CD4-positive, alpha-beta T cell (primary cell): ENCODE data around the gene OCRL. TPM values are rescaled to one million over a fixed set of nuclear protein-coding genes. Genes with fewer than 3 reads are reported as not detected.

ENCODE experiments used
- ATAC-seq: fragments of 200-7000 bp; cut with Tn5 transposase; one replicate; pipeline ENCODE4 v1.10.0; 2022; ENCODE audit warnings: mild to moderate bottlenecking; ENCODE audit not compliant: poor library complexity
- CTCF ChIA-PET: fragments of 350-600 bp; sonication (Branson Sonifier 250); formaldehyde crosslinking; loops from one replicate; lab custom pipeline; 2021; ENCODE audit warnings: antibody characterized with exemption, inconsistent platforms; lab: Charles Lee
- POLR2A ChIA-PET: fragments of 350-600 bp; sonication (Branson Sonifier 250); formaldehyde crosslinking; loops from one replicate; lab custom pipeline; 2021; ENCODE audit warnings: antibody characterized with exemption, inconsistent platforms; lab: Charles Lee
- DNase-seq, 14 experiments: peaks; one replicate each; pipeline ENCODE4 v3.0.0-alpha.2; 2013 to 2020; ENCODE audit warnings: mixed read lengths in 2 of 14
- H3K27ac ChIP-seq, 2 donors: one replicate each; pipeline versions ENCODE4 v1.5.1 to v1.7.0; 2013; ENCODE audit warnings: low read length in 2 of 2, low read depth in 1 of 2, mild to moderate bottlenecking in 1 of 2
- H3K27me3 ChIP-seq, 2 experiments: 1 replicate in 1 of 2; 2 replicates in 1 of 2; pipeline versions ENCODE4 v1.6.1 to v1.7.0; 2013; ENCODE audit warnings: low read length in 2 of 2, control low read depth in 1 of 2, mild to moderate bottlenecking in 1 of 2, moderate library complexity in 1 of 2; ENCODE audit not compliant: insufficient read depth in 2 of 2, control insufficient read depth in 1 of 2
- H3K36me3 ChIP-seq: one replicate; pipeline ENCODE4 v1.6.1; 2013; ENCODE audit warnings: low read length, control low read depth; ENCODE audit not compliant: insufficient read depth
- H3K4me1 ChIP-seq: one replicate; pipeline ENCODE4 v1.6.1; 2013; ENCODE audit warnings: low read length, control low read depth; ENCODE audit not compliant: insufficient read depth
- H3K4me3 ChIP-seq: one replicate; pipeline ENCODE4 v1.5.1; 2013; ENCODE audit warnings: mild to moderate bottlenecking, low read length, moderate library complexity
- H3K9me3 ChIP-seq, 2 experiments: 1 replicate in 1 of 2; 2 replicates in 1 of 2; pipeline versions ENCODE4 v1.6.1 to v1.7.0; 2013; ENCODE audit warnings: low read length in 2 of 2, mild to moderate bottlenecking in 2 of 2, control low read depth in 1 of 2, moderate library complexity in 1 of 2; ENCODE audit not compliant: control insufficient read depth in 1 of 2, insufficient read depth in 1 of 2
- H3K27ac Mint-ChIP-seq: one replicate; pipeline ENCODE4 v1.8.0; 2020; ENCODE audit warnings: mixed read lengths
- H3K27me3 Mint-ChIP-seq: one replicate; pipeline ENCODE4 v1.8.0; 2021; ENCODE audit warnings: mixed read lengths
- H3K36me3 Mint-ChIP-seq: one replicate; pipeline ENCODE4 v1.8.0; 2021; ENCODE audit warnings: low read depth, mixed read lengths
- H3K4me1 Mint-ChIP-seq: one replicate; pipeline ENCODE4 v1.8.0; 2021; ENCODE audit warnings: low read depth, mixed read lengths
- H3K4me3 Mint-ChIP-seq: one replicate; pipeline ENCODE4 v1.8.0; 2020; ENCODE audit warnings: mild to moderate bottlenecking, mixed read lengths
- H3K9me3 Mint-ChIP-seq: one replicate; pipeline ENCODE4 v1.8.0; 2020; ENCODE audit warnings: mixed read lengths
- intact Hi-C, 2 experiments: fragments of 100-400 bp; cut with DNase I in 1 of 2; cut with micrococcal nuclease in 1 of 2; formaldehyde crosslinking; loops; one replicate each; pipeline versions ENCODE4 v1.15.1 to v1.9.0; 2023 to 2025; cut with DNase I, micrococcal nuclease
- total RNA-seq, 174 experiments: library from RNA in 2 of 174; stranded (reverse) in 2 of 174; gene quantifications; one replicate each; pipeline ENCODE4 v1.2.3 and lab custom pipeline; 2021 to 2026
- TF ChIP-seq, protein P1 (sequence below): fragments of 200-600 bp; IDR thresholded peaks from one replicate; pipeline ENCODE4 v1.8.0; 2022; ENCODE audit warnings: antibody characterized with exemption, mild to moderate bottlenecking

OCRL gene
- total RNA-seq, 2 experiments from 2014 or later, result 4.0 to 4.1 TPM

DNA sequence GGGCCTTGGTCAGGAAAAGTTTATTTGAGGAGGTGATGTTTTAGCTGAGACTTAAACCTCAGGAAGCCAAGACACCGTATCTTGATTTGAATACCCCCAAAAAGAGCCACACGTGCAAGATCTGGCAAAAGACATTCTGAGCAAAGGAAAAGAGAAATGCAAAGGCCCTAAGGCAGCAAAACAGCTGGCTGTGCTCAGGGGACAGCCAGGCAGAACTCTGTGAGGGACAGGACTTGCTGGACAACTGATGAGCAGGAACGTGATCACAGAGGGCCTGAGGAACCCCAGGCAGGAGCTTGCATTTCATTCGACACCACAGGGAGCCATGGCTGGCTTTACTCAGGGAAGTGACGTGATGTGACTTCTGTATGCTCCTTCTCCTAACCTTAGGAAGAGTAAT lies 56.0 kb downstream of the OCRL start:
- TF ChIP-seq, protein P1, sequence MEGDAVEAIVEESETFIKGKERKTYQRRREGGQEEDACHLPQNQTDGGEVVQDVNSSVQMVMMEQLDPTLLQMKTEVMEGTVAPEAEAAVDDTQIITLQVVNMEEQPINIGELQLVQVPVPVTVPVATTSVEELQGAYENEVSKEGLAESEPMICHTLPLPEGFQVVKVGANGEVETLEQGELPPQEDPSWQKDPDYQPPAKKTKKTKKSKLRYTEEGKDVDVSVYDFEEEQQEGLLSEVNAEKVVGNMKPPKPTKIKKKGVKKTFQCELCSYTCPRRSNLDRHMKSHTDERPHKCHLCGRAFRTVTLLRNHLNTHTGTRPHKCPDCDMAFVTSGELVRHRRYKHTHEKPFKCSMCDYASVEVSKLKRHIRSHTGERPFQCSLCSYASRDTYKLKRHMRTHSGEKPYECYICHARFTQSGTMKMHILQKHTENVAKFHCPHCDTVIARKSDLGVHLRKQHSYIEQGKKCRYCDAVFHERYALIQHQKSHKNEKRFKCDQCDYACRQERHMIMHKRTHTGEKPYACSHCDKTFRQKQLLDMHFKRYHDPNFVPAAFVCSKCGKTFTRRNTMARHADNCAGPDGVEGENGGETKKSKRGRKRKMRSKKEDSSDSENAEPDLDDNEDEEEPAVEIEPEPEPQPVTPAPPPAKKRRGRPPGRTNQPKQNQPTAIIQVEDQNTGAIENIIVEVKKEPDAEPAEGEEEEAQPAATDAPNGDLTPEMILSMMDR, result no peak
- peaks cover 2% of the 10 kb centered on the region for H3K4me1 Mint-ChIP-seq
- CTCF ChIA-PET, result no interaction called here

DNA sequence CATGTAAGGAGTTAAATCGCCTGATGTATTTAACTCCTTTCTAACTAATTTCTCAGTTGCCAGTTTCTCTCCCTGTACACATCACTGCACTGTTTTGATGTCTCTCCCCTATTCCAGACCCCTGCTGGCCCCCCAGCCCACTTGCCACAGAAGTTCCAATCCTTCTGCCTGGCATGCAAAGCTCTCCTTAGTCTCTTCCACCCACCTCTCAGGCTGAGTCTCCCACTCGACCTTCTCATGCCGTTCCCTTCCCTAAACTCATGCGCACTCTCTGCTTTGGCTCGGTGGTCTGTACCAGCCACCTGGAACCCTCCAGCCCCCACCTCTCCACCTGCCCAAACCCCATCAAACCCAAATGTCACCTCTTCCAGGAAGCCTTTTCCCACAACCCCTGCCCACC lies 57.8 kb downstream of the OCRL start:
- TF ChIP-seq, protein P1, result no peak
- CTCF ChIA-PET, result no interaction called here
- POLR2A ChIA-PET, result no interaction called here
- DNase-seq (no peak), ATAC-seq (no peak)
- no peaks in the 10 kb centered on the region for H3K9me3 Mint-ChIP-seq
- H3K4me1 Mint-ChIP-seq, result peaks cover 13% of the 10 kb centered on the region
- no peaks in the 10 kb centered on the region for H3K4me1 ChIP-seq
- no peak overlapping the region for H3K27ac Mint-ChIP-seq
- intact Hi-C loops, result no loop called here
- no peaks in the 10 kb centered on the region for H3K27me3 Mint-ChIP-seq
- no peak overlapping the region for H3K27ac ChIP-seq
- H3K36me3 Mint-ChIP-seq, result no peaks in the 10 kb centered on the region
- no peaks in the 10 kb centered on the region for H3K27me3 ChIP-seq
- no peaks in the 10 kb centered on the region for H3K9me3 ChIP-seq
- H3K4me3 ChIP-seq, result no peak overlapping the region
- no peaks in the 10 kb centered on the region for H3K36me3 ChIP-seq
- H3K4me3 Mint-ChIP-seq, result no peak overlapping the region

More for the DNA sequence above, 56.0 kb downstream of the OCRL start:
- Histone ChIP-seq H3K36me3 (no peaks in the 10 kb centered on the region), H3K27me3 (no peaks in the 10 kb centered on the region), H3K4me1 (no peaks in the 10 kb centered on the region), H3K4me3 (no peak overlapping the region), H3K27ac (no peak overlapping the region), H3K9me3 (no peaks in the 10 kb centered on the region)
- H3K36me3 Mint-ChIP-seq, result no peaks in the 10 kb centered on the region
- POLR2A ChIA-PET, result no interaction called here
- no peak overlapping the region for H3K27ac Mint-ChIP-seq
- H3K27me3 Mint-ChIP-seq, result no peaks in the 10 kb centered on the region
- no peaks in the 10 kb centered on the region for H3K9me3 Mint-ChIP-seq
- no peak overlapping the region for H3K4me3 Mint-ChIP-seq
- DNase-seq (no peak), ATAC-seq (no peak)
- intact Hi-C loops, result no loop called here

DNA sequence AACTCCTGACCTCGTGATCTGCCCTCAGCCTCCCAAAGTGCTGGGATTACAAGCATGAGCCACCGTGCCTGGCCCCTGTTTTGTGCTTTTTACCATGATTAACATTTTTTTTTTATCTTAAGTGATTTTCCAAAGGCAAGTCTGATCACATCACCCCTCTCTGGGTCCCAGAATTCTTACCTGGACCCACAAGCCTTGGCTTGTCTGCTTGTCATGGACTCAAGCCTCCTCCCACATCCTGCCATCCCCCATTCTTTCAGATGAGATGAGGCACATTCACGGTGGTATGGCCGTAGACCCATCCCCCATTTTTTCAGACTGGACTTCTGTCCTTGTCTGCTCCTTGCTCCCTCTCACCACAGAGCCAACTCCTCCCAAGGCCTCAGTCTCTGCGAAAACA lies 59.4 kb downstream of the OCRL start:
- Mint-ChIP-seq H3K27ac (no peak overlapping the region), H3K36me3 (no peaks in the 10 kb centered on the region), H3K4me3 (no peak overlapping the region), H3K9me3 (no peaks in the 10 kb centered on the region), H3K27me3 (no peaks in the 10 kb centered on the region), H3K4me1 (peaks cover 24% of the 10 kb centered on the region)
- DNase-seq (no peak), ATAC-seq (no peak)
- CTCF ChIA-PET, result interaction anchor here (0.7 kb wide), 1 partner anchor 321 kb away, joined by 3 read pairs; no protein-coding TSS in a partner anchor
- TF ChIP-seq, protein P1, result no peak
- Histone ChIP-seq H3K36me3 (no peaks in the 10 kb centered on the region), H3K4me3 (no peak overlapping the region), H3K27ac (no peak overlapping the region), H3K4me1 (peaks cover 11% of the 10 kb centered on the region), H3K27me3 (no peaks in the 10 kb centered on the region), H3K9me3 (no peaks in the 10 kb centered on the region)
- intact Hi-C loops, result no loop called here
- POLR2A ChIA-PET, result no interaction called here
